GM12872 (cell line): ENCODE results near the gene DUSP18.

Experiments
- CTCF ChIP-seq: IDR thresholded peaks from 3 replicates; pipeline ENCODE4 v1.5.1; 2011; ENCODE audit warnings: low read depth, mild to moderate bottlenecking, low read length, moderate library complexity; ENCODE audit not compliant: insufficient read depth

The DUSP18 gene

DNA sequence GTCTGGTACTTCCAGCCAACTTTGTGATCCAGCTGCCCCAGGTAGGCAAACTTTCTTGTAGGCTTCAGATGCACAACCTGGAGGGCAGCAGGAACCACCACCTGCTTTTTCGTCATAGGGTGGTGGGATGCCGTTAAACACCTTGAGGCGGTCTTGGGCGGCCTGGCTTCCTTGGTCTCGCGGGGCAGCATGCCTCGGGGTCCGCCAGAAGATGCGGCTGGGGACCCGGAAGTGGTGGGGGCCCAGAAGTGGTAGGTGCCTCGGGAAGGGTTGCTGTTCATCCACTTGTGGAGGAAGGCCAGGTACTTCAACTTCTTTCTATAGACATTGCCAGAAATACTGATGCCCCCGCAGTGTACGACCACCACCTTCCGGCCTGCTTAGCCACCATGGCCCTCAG, 13.3 kb downstream of the DUSP18 start:
- TF ChIP-seq CTCF = no peak

DNA sequence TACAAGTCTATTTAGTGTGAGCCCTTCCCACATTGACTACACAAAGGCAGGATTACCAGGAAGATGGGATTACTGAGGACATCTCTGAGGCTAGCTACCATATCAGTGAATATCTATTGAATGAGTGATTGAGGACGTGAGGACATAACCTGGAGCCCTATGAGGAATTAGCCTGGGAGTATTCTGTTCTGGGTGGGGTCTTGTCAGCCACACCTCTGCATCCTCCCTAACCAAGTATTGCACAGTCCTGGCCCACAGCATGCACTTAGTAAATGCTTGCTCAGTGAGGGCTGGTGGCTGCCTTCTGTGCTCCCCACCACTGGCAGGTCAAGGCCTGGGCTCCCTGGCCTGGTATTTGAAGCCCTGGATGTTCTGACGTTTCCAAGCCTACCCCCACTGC, 14.8 kb downstream of the DUSP18 start:
- TF ChIP-seq CTCF = no peak

- no peak for TF ChIP-seq CTCF
Observed at GRCh38 chr22:30650508-30651116, 17.1 kb downstream of the DUSP18 start.

DNA sequence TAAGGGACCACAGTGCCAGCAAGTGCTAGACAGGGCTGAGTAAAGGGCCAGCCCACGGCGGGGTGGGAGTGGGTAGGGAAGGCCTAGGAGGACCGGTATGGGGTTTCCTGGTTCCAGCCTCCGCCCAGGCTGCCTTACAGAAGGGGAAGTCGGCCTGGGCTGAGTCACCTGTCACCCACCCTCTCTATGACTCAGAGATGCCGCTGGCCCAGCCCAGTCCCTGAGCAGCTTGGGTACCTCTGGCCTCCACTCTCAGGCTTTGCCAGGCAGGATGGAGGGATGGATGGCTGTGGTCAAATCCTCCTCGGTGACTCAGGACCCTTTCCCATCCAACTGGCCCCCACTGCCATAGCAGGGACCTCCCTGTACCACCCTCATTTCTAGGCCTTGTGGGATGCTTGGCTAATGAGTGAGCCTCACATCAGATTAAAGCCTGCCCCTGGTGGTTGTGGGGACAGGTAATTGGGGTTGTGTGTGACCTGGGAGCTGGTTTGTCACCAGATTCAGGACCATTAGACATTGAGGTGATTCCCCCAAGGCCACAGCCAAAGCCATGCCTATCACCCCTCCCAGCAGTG, 18.2 kb downstream of the DUSP18 start:
- no peak for TF ChIP-seq CTCF

DNA sequence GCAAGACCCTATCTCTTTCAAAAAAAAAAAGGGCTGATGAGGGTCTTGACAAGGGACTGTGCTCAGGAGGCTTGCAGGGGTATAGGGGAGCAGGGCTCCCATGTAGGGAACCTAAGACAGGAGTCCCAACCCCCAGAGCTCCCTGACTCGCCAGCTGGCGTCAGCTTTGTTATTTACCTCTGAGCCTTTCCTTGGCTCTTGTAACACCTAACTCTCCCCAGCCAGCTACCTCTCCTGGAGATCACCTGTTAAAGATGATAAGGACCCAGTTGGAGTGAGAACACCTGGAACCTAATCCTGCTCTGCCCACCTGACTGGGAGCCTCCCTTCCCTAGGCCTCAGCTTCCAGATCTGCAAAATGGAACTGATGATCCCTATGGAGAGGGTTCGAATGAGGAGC, 18.9 kb downstream of the DUSP18 start:
- TF ChIP-seq CTCF = no peak

DNA sequence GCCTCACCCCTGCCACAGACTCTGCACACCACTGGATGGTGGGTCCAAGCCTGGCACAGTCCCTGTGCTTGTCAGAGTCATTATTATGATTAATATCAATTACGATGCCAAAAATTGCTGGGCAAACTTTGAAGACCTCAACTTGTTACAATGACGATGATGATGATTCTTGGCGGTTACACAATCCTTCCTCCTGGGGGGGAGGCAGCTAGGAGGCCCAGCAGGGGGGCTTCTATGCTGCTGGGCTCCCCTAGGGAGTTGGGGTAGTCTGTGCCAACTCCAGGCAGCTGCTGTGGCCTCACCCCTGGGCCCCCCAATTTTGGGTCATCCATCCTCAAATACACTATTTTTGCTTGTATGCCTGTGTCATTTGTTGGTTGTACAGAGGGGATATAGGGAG, 20.1 kb downstream of the DUSP18 start:
- no peak for TF ChIP-seq CTCF

GRCh38 chr22:30646518-30647160, 21.0 kb downstream of the DUSP18 start:
- no peak for TF ChIP-seq CTCF
